Skin epidermis (tissue), 12 donors: ENCODE results near the gene TICAM2.

Source experiments
- H3K27ac ChIP-seq, 21 experiments: fragments of 200-600 bp; sonication (generic) in 11 of 21; one replicate each; pipeline ENCODE4 v1.5.0; 2020; ENCODE audit warnings: mild to moderate bottlenecking in 3 of 21, inconsistent platforms in 2 of 21, moderate library complexity in 2 of 21
- H3K4me3 ChIP-seq, 7 experiments: fragments of 200-600 bp; sonication (generic) in 2 of 7; one replicate each; pipeline ENCODE4 v1.5.0; 2020; ENCODE audit warnings: inconsistent platforms in 2 of 7, mild to moderate bottlenecking in 2 of 7, moderate library complexity in 1 of 7

Gene TICAM2

DNA sequence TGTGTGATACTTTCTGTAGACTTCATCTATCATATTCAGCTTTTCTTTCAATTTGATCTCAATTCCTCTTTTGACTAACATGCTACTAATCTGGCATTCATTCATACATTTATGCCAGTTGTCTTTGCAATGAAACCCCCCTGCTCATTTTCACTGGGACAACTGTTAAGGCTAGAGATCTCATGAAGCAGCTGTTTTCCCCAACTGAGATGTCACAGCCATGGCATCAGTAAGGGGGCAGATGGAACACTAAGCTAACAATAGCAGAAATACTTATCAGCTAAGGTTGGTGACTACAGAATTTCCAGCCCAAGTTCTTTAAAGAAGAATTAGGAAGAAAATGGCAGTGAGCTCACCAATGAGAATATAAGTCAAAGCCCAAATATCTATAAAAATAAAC lies 14.2 kb upstream of the TICAM2 start:
- Histone ChIP-seq H3K27ac (no peak overlapping the region), H3K4me3 (no peak overlapping the region)

DNA sequence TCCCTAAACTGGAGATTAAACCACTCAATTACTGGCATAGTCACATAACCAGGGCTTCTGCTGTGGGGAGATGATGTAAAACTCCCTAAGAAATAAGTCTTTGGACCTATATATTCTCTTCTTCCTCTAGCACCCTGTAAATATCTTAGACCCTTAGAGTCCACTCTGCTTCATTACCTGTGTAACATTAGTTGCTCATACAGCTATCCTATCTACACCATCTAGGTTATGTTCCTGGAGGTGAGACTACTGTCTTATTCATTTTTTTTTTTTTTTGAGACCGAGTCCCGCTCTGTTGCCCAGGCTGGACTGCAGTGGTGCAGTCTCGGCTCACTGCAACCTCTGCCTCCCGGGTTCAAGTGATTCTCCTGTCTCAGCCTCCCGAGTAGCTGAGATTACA lies 9.6 kb upstream of the TICAM2 start:
- Histone ChIP-seq H3K4me3 (no peak overlapping the region), H3K27ac (no peak overlapping the region)

DNA sequence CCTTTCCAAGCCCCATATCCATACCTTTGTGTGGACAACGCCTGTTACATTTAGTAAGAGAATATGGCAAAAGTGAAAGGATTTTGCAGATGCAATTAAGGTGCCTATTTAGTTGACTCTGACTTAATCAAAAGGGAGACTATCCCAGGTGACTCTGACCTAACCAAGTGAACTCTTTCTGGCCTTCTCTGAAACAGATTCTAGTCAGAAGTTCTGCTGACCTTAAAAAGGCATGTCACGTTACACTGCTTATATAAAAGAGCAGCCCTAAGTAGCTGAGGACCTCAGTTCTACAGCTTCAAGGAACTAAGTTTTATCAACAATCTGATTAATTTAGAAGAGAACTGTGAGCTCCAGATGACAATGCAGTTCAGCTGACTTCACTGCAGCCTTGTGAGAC lies 5.7 kb upstream of the TICAM2 start:
- no peak overlapping the region for H3K27ac ChIP-seq

DNA sequence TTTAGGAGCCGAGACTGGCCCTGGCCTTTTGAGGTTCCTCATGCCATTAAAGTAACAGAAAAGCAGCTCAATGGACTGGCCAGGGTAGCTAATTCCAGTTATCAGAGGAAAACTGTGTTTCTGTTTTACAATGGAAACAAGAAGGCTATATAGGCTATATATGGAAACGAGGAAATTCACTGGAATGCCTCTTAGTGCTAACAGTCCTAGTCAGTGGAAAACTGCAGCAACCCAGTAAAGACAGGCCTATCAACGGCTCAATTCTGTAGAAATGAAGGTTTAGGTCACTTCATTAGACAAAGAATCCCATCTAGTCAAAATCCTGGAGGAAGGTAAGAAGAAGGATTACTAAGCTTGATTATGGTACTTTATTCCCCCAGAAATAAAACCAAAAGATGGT lies 3.2 kb upstream of the TICAM2 start:
- Histone ChIP-seq H3K4me3 (no peak overlapping the region), H3K27ac (no peak overlapping the region)

More for the DNA sequence above, 5.7 kb upstream of the TICAM2 start:
- no peak overlapping the region for H3K4me3 ChIP-seq

DNA sequence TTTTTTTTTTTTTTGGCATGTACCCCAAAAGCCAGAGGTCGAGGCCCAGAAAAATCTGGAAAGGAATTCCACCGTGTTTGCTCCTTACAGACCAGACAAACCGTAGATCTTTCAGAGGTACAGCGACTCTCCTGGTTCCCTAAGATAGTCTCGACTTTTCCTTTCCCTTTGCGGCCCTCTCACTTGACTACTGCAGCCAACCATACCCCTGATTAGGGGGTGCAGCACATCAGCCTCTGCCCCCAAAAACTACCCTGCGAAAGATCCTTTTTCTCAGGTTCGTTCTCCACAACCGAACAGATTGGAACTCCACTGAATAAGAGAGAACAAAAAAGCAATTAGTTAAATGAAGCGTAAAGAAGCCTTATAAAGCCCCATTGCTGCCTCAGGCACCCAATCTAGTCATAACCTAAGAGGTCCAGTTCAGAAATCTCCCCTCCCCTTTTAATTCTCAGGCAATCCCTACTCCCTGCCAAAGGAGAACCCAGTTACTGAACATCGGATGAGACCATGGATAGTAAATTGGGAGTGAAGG lies 379 bp upstream of the TICAM2 start:
- H3K27ac ChIP-seq = peak overlapping the region in 20 of 21 experiments; percentile 13 to 98 (median 94)
- H3K4me3 ChIP-seq = peak overlapping the region; percentile 35 to 87 (median 63)

DNA sequence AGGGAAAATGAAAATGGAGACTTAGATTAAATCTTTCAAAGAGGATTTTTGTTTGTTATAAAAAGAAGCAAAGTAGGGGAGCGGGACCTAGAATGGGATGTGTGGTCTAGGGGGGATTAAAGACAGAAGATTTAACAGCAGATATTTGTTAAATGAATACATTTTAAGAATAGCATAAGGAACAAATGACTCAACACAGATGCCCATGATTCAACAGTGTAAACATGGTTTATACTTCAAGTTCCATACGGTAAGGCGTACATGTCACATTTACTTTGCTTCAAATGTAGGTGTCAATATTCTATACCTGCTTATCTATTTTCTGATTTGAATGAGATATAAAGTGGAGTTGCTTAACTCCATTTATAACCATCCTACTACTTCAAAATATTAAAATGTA lies 1.5 kb downstream of the TICAM2 start:
- Histone ChIP-seq H3K27ac (peak overlapping the region in 4 of 21 experiments; percentile 87 to 98 (median 94)), H3K4me3 (peak overlapping the region in 1 of 7 experiments; percentile 49)

DNA sequence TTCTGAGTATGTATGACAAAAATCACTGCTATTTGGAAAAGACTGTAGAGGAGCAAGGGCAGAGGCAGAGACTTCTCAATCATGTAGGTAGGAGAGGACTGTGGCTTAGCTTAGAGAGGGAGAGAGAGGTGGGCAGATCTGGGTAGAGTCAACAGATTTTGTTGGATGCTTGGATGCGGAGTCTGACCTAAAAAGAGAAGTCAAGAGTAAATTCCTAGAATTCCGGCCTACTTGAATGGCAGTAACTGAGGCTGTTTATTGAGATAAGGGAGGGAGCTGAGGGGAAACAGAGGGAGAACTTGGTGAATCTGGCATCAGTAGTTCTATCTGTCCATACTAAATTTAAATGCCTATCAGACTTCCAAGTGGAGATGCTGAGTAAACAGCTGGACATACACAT lies 2.4 kb downstream of the TICAM2 start:
- no peak overlapping the region for H3K4me3 ChIP-seq
- H3K27ac ChIP-seq = peak overlapping the region in 3 of 21 experiments; percentile 12 to 46 (median 20)

DNA sequence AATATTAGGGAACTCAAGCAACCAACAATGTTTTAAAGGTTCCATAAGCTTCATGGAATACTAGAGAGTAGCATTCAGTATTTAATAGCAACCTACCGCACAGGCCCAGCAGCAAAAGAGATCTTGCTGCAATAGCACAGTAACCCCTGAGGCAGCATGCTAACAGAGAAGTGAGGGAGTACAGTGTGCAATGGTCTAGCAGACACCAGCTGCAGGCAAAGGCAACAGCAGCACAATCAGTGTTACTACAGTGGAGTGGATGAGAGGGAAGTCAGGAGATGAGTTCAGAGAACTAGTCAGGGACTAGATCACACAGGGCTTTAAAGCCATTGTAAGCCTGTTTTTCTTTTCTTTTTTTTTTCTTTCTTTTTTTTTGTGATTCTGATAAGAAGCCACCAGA lies 2.8 kb downstream of the TICAM2 start:
- no peak overlapping the region for H3K4me3 ChIP-seq
- peak overlapping the region in 2 of 21 experiments; percentile 20 to 46 for H3K27ac ChIP-seq

DNA sequence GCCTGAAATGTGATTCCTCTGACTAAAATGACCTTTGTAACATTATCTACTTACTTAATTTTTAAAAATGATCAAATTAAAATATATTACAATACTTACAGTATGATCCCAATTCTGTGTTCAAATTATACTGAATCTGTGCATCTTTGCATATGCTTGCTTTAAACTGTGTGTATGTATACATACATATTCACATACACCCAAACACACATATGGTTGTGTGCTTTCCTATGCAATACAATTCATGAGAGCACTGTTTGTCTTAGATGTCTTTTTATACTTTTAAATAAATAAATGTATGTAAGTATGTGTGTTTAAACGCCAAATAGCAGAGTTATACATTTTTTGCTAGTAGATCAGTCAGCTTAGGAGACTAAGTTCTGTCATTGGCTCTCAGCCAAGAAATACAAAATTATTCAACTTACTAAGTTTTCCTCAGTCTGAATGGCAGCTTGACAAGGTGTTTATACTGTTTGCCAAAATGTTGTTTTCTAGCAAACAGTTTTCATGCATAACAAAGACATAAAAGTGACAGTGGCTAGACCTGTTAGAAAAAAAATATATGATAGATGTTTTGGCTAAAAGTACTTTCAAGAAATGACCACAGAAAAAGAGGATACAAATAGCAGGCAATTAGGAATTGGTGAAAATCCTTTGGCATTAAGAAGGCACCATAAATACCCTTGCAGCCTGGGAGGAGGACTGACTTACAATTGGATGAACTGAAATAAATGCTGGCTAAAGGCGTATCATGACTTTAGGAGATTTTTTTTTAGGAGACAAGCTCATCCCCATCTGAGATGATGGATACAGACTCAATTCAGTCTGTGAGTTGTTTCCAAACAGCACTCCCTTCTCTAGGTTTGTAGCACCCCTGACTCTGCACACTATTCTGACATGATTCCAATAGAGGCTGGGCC lies 7.9 kb downstream of the TICAM2 start:
- no peak overlapping the region for H3K4me3 ChIP-seq

DNA sequence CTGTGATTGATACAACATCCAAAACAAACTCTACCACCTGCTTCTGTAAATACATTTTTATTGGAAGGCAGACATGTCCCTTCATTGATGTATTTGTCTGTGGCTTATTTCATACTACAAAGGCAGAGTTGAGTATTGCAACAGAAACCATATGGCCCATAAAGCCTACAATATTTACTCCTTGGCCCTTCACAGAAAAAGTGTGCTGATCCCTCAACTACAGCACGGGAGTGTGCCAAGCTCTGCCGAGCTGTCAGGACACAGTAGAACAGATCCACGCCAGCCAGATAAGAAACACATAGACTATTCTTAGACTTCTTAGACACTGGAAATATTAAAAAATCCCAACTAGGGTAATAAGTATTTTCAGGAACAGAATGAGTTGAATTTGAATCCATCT lies 13.2 kb downstream of the TICAM2 start:
- Histone ChIP-seq H3K4me3 (no peak overlapping the region), H3K27ac (no peak overlapping the region)

More for the DNA sequence above, 7.9 kb downstream of the TICAM2 start:
- no peak overlapping the region for H3K27ac ChIP-seq

DNA sequence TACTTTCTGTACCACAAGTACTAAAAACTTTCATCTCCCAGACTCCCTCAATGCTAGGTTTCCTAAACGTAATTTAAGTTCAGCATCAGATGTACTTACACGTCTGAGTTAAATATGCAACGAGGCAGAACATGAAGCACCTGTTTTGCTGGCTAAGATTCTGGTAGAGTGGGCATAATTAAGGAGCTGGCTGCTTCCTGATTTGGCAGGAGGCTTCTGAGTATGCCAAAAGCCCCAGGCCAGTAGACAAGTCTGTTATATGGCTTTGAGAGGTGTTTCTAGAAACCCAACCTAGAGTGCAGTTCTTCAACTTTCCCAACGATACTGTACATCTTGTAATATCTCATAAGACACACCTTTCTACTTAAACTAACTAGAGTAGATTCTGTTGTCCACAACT lies 13.6 kb downstream of the TICAM2 start:
- Histone ChIP-seq H3K4me3 (no peak overlapping the region), H3K27ac (no peak overlapping the region)

DNA sequence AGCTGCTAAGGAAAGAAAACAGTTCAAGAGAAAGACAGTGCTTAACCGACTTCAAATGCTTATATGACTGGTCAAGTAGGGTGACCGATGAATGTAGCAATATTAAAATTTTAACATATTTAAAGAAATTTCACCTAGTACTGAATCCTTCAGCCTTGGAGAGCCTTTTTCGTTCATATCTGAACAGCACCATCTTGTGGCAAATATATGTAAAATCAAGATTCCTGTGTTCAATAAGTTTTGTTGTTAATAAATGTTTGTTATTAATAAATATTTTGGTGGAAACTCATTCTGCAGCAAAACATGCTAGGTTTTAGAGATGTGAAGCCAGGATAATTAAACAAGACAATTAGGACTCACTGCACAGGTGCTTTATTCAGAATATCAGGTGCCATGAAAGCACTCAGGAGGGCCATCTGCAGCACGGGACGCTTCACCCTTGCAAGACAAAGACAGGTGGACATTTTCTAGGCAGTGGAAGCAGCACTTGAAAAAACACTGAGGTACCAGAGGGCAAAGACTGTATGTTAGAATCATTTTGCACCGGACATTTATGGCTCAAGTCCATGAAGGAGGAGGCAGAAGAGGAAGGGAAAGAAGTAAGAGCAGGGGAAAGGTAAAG lies 15.6 kb downstream of the TICAM2 start:
- Histone ChIP-seq H3K27ac (no peak overlapping the region), H3K4me3 (no peak overlapping the region)

DNA sequence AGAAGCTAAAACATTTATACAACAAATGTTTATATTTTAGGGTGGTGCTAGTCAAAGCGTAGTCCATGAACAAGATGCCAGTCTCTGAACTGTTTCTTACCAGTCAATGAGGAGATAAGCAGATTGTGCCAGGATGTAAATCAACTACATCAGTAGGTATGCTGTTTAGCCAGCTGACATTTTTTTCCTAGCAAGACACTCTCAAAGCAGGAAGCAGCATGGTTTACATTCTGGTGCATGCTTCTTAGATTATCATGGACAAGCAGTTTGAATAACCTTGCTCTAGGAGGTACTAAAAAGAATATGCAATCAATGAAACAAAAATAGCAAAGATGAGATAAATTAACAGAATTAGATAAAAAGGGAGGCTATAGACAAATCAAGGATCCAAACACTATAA lies 17.0 kb downstream of the TICAM2 start:
- Histone ChIP-seq H3K27ac (no peak overlapping the region), H3K4me3 (no peak overlapping the region)

DNA sequence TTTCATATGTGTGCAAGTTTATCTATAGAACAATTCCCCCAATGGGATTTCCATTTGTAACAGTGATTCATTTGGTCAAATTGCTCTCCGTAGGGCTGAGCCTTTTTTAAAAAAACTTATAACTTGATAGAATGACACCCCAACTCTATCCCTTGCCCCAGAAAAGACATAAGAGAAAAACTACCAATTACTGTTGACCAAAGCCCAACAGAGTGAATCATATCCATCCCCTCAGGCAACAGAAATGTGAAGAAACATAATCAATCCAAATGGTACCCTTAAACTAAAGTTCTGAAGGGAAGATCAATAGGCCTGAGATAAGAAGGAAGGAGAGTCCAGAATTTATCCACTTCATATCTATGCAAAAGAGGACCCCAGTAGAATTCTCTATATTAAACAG lies 17.8 kb downstream of the TICAM2 start:
- Histone ChIP-seq H3K27ac (no peak overlapping the region), H3K4me3 (no peak overlapping the region)

DNA sequence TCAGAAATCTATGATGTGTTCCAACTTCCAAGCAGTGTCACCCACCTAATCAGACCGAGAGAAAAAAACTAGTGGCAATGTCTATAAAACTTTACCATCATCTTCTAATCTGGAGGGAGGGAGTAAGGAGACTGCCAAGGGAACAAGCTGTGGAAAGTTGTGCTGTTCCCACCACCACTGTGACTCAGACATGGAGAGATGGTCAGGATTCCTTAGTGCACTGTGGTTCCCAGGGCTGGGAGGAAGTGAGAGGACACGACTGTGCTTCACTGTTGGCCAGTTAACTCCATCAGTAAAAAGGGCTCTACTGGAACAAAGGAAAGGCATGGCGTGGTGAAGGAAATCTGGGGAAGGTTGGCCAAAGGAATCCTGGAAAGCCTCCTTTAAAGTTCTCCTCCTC lies 18.8 kb downstream of the TICAM2 start:
- H3K27ac ChIP-seq = peak overlapping the region in 2 of 21 experiments; percentile 6 to 58
- H3K4me3 ChIP-seq = no peak overlapping the region

DNA sequence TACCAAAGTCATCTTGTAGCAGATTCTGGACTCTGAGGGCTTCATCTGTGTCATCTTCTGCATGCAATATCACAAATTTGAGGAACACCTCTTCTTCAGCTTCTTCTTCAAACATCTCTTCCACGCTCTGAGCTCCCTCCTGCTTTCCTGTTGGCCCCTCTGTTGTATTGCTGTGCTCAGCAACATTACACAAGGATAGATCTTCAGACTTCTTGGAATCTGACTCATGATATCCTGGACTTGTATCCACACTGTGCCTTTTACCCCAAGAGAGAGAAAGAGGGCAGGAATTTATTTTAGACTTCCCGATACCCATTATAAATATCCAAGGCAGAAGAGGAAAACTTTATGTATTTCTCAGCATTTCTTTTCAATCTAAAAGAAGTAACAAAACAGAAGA lies 21.3 kb downstream of the TICAM2 start:
- Histone ChIP-seq H3K4me3 (no peak overlapping the region), H3K27ac (no peak overlapping the region)

DNA sequence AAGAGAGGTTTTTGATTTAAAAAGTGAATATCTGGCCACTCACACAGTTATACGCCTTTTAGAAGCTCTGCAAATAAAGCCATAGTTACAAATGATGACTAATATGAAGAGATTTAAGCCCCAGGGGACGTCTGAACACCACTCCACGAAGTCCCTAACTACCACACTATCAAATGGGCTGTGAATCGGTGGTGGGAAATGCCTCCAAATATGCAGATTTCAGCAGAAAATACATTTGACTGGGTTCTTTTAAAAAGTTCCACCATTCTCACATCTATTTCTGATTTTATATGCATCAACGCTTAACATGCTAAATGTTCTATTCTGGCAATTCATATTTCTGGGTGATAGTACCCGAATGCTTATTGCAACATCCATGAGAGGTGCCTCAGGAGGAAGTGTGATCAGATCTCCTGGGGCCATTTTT lies 22.5 kb downstream of the TICAM2 start:
- H3K27ac ChIP-seq = no peak overlapping the region

DNA sequence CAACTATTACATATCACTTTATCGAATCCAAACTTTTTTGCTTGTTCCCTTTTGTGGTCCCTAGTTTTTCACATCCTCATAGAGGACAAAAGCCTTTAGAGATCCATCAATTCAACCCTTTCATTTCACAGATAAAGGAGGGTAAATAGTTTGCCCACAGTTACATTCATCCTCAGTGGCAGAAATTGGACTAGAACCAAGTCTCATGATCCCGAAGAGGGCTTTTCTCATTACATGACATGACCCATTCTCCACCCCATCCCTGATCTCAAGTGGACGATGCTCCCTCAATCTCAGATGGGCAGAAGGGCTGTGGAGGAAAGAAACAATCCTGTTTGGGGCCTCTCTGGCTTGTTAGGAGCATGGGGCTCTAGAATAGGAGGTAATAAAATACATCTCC lies 23.1 kb downstream of the TICAM2 start:
- Histone ChIP-seq H3K27ac (no peak overlapping the region), H3K4me3 (no peak overlapping the region)

More for the DNA sequence above, 22.5 kb downstream of the TICAM2 start:
- no peak overlapping the region for H3K4me3 ChIP-seq

DNA sequence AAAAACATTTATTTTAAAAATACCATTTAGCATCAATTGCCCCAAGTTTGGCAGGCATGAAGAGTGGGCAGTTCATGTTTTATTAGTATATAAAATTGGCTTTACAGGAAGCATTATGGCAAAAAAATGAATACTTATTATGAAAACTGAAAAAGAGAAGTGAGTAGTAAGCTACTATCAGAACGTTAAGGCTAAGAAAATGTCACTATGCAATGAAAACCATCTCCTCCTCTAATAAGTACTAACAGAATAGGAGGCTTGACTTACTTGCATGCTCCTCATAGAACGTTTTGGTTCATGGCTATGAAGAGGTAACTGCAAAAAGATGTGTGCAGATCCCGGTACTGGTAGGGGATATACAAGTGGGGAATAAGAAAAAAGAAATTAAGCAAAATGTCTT lies 23.6 kb downstream of the TICAM2 start:
- Histone ChIP-seq H3K4me3 (no peak overlapping the region), H3K27ac (no peak overlapping the region)

DNA sequence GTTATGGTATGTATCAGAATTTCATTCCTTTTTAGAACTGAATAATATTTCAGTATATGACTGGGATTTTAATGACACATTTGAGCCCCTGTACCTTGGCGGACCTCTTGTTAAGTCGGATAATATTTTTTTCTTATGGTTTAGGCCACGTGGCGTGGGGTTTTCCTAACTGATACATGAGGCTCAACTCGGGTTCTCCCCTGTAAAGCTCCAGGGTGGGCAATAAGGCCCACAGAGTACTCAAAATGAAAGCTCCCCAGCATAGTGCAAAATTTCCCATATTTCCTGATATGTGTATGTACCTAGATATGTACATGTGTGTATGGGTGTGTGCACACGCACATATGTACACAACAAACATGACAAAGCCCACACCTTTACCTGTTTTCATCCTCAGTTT lies 24.5 kb downstream of the TICAM2 start:
- H3K27ac ChIP-seq = no peak overlapping the region
- H3K4me3 ChIP-seq = no peak overlapping the region

DNA sequence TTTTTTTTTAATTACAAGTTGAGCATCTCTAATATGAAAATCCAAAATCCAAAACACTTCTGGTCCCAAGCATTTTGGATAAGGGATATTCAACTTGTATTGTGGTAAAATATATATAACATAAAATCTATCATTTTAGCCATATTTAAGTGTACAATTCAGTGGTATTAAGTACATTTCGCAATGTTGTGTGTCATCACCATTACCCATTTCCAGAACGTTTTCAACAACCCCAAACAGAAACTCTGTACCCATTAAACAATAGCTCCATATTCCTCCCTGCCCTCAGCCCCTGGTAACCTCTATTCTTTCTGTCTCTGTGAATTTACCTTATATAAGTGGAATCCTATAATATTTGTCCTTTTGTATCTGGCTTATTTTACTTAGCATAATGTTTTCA lies 24.9 kb downstream of the TICAM2 start:
- Histone ChIP-seq H3K4me3 (no peak overlapping the region), H3K27ac (no peak overlapping the region)
